Hindlimb muscle (tissue), 1 donor: ENCODE results near the gene MLPH. TPM values are rescaled to one million over a fixed set of nuclear protein-coding genes. Genes with fewer than 3 reads are reported as not detected.

Source experiments
- DNase-seq: peaks from one replicate; pipeline ENCODE4 v3.0.0-alpha.2; 2013
- polyA plus RNA-seq: library from polyadenylated mRNA; unstranded; fragments of 120-200 nt; gene quantifications from one replicate; pipeline ENCODE4 v1.2.1, GENCODE V29; 2013; ENCODE audit not compliant: insufficient read length

MLPH gene
- polyA plus RNA-seq, 1 donor = 0.85 TPM

DNA sequence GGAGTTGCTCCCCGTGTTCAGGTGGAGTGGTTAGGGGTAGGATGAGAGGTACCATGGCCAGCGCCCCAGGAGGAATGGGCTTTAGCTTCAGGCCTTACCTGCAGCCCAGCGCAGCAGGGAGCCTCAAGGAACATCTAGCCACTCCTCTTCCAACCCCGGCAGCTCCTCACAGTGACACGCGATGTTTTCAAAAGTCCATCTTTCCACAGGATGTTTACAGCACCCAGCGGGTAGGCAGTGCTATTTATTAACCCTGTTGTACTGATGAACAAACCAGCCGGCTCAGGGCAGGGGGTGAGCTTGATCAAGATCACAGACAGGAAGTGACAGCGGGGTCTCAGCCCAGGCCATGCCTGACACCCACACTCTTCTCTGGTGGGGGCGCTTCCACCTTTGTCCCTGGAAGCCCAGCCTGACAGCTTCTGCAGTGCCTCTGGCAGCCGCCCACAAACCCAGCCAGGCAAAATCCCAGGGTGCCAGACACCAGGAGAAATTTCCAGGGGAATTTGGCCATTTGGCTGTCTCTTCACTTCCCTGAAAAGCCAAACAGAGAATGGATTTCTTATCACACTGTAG lies 60.9 kb downstream of the MLPH start:
- DNase-seq = no peak

DNA sequence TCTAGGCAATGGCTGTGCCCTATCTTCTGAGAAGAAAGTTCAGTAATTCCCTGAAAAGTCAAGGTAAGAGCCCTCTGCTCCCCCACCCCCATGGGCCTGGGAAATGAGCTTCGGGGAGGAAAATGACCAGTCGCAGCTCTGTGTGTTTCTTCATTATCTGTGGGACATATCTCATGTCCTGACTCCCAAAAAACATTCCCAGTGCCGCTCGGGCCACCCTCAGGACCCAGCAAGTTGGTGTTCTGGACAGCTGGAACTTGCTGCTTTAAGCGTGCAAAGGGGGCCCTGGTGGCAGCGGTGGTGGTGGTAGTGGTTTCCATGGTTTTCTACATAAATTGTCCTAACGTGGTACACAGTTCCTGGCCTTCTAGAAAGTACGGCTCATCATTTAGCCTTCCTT lies 62.2 kb downstream of the MLPH start:
- no peak for DNase-seq

DNA sequence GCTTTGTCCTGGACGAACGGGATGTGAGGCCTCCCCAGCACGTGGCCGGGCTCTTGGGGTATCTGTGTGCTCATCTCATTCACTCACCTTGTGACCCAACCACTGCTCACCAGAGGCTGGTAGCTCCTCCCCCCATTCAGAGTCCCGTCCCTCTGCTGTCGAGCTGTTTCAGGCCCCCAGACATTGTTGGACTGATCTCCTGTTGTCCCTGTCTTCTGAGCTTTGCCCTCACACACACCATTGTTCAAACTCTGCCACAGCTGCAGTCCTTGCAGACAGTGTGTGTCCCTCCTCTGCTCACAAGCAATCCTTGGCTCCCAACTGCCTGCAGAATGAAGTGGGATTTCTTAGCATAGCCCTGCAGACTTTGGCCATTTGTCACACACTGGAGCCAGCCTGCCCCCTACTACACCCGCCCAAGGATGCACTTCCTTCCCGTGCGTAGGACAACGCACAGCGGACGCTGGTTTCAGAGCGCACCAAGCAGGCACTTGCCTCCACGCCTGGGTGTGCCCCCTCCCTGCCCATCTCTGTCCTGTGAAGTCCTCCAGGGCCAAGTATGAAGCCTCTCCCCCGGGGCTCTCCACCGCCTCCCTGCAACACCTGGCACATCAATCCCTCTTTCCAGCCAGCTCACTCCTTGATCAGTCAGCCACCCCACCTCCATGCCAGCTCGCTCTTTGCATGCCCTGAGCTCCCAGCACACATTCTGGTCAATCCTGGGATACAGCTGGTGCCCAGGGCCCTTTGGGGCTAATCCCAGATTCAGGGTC lies 62.8 kb downstream of the MLPH start:
- DNase-seq = no peak

DNA sequence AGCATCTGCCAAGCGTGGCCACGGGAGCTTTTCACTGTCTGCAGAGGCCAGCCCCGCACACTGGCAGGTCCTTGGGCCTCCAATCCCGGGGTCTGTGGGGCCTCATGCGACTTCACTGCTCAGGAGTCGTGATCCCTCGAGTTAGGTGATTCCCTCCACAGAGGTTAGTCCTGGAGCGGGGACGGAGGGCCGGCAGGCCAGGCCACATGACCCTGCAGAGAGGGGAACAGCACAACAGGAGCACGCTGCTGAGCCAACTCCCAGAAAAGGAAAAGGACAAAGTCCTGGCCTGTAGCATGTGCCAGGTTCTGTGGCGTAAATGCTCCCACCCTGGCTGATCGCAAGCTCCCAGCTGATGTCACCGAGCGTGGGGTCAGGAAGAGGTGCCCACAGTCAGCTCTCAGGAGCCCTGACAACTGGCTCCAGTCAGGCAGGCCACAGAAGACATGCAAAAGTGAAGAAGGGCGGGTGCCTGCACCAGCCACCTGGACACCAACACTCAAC lies 64.1 kb downstream of the MLPH start:
- no peak for DNase-seq

DNA sequence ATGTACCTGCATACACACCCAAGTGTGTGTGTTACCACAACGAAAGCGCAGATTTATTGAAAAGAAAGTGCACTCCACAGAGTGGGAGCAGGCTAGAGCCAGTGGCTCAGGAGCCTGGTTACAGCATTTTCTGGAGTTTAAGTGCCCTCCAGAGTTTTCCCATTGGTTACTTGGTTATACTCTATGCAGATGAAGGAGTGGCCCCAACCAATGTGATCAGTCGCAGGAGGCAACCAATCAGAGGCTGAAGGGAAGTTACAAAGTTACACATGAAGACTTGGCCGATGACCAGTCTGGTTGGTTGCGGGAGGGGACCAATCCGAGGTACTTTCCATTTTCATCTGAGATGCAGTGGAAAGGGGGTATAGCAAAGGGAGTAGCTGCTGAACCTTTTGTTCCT lies 65.9 kb downstream of the MLPH start:
- DNase-seq = no peak

DNA sequence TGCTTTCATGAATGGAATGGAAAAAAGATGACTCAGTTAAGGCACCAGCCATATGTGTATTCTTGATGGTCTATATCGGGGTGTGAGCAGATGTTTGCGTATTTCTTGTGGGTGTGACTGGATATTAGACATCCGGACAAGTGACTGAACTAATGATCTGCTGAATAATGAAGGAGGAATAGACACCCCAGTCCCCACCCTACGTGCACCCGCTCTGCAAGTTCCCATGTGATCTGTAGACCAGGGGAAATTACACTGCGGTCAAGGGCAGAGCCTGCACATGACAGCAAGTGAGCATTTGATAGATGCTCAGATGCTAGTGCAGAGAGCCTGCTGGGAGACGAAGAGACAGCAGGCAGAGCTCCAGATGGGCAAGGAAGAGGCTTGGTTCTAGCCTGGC lies 66.9 kb downstream of the MLPH start:
- no peak for DNase-seq

DNA sequence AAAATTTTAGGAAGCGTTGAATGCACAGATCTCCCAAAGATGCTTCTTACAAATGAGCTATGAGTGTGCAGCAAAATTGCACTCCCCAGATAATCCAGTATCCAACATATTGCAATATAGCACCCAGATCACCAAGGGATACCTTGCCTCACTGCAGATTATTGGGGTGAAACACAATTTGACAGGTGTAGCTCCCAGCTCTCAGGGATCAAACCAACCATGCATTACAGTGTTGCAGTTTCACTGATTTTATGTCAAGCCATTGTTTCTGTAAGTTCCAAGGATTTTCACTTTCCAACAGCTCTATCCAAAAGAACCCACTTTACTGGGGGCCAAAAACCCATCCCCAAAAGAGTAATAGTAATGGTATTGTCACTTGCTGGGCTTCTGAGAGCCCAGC lies 68.5 kb downstream of the MLPH start:
- DNase-seq = no peak

DNA sequence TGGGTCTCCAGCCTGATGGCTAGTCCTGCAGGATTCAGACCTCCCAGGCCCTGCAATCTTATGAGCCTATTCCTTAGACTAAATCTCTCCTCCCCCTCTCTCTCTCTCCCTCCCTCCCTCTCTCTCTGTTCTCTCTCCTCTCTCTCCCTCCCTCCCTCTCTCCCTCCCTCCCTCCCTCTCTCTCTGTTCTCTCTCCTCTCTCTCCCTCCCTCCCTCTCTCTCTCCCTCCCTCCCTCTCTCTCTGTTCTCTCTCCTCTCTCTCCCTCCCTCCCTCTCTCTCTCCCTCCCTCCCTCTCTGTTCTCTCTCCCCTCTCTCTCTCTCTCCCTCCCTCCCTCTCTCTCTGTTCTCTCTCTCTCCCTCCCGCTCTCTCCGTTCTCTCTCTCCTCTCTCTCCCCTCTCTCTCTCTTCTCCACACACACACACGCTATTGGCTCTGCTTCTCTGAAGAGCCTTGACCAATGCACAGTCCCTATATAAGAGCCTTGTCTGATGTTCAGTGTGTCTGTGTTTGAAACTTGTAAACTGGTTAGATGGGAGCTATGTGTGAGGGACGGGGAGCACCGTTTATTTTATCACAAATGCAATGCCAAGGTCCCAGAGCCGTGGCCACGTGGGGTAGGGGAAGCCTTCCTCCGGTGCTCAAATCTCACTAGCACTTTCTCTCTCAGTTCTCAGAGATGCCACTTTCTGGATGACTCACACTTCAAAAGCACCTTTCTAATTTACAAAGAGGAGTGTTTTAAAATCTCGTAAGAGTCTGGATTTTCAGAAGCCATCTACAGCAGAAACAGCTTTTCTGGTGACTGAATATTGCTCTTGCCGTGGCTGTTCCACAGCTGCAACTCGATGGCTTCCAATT lies 70.0 kb downstream of the MLPH start:
- no peak for DNase-seq

DNA sequence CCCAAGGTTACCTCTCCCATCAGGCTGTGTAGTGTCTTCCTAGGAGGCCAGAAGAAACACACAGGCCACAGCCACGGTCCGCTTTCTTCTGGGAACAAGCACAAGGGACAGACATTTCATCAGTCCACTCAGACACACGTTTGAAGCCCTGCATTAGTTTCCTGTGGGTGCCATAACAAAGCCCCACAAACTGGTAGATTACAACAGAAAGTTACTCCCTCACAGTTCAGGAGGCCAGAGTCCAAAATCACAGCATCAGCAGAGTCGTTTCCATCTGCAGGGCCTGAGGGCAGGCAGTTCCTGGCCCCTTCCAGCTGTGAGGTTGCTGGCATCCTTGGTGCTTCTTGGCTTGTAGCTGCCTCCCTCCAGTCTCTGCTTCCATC lies 70.6 kb downstream of the MLPH start:
- no peak for DNase-seq

DNA sequence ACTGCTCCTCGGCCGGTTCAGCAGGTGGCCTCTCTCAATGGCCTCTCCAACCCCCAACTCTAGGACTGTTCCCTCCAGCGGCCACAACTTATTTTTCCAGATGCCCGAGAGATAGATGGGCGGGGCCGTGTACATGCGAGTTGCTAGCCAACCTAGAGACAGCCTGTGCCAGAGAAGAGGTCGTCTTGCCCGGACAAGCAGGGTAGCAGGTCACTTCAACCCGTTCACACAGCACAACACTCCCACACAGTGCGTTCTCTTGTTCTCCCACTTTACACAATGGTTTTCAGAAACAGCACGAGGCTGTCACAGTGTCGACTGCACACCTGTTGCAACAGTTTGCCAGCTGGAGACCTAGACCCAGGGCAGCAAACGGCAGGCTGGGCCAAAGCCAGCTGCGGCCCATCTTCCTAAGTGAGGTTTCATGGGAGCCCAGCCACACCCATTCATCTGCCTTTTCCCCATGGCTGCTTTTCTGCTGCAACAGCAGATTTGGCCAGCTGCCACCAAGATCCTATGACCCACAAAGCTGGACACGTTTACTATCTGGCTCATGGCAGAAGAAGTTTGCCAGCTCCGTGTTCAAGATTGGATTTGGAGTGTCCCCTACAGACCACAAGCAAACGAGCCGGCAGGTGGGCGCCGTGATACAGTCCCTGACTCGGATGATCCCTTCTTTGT lies 72.0 kb downstream of the MLPH start:
- peak; percentile 48 for DNase-seq

DNA sequence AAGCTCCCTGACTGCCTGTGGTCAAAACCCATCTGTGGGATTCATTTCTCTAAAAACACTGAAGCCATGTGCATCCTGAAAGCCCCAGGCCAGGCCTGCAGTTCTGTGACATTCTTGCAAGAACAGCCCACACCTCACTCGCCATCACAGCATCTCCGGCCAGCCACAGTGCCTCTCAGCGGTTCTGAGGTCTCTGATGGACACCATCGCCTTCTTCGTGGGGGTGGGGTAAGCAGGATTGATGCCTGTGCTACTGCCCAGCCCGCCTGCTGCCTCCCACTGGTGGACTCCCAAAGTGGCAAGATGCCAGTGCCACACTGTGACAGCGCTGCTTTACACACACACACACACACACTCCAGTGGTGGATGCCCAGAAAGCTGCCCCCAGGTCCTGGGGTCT lies 74.2 kb downstream of the MLPH start:
- no peak for DNase-seq

DNA sequence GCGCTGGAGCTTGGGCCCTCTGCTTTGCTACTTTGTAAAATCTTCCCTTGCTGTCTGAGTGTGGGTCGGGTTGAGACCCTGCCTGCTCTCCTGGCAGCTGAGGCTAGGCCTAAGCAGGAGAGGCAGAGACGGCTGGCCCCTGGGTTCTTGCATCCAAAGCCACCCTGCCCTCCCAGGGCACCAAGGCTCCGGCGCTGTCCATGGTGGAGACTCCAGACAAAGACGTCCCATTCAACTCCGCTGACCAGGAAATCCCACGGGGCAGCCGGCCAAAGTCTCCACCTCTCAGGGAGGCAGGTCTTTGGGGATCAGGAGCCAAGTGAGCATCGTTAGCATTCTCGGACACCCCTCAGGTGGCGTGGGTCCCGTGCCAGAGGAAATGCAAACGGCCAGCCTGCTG lies 76.8 kb downstream of the MLPH start:
- no peak for DNase-seq

DNA sequence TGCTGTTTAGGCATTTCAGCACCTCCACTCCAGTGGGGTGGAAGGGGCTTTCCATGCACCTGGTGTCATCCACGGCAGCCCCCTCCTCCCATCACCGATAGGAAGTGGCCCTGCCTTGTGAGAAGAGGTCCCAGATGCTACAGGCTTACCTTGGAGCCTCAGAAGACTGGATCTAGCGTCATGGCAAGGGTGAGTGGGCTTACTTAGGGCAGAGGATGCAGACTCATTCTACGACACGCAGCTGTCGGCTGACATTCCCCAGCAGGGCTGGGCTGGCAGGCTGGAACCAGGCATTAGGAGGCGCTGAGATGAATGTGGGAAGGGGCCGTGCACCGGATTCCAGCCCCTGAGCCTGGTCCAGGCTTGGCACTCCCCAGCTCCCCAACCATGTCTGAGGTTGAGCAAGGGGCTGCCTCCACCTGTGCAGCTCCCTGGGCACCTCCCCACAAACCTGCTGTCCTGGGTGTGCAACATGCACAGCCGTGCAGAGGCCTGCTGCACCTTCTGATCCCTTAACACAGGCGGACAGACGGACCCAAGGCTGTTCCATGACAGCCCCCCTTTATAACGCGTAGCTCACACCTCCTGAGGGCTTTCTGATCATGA lies 77.6 kb downstream of the MLPH start:
- DNase-seq = no peak

DNA sequence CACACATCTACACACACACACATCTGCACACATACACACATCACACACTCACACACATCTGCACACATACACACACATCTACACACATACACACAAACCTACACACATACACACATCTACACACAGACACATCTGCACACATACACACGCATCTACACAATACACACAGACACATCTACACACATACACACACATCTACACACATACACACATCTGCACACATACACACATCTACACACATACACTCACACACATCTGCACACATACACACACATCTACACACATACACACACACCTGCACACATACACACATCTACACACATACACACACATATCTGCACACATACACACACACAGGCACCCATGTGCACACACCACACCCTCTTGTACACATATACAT lies 78.9 kb downstream of the MLPH start:
- DNase-seq = no peak

DNA sequence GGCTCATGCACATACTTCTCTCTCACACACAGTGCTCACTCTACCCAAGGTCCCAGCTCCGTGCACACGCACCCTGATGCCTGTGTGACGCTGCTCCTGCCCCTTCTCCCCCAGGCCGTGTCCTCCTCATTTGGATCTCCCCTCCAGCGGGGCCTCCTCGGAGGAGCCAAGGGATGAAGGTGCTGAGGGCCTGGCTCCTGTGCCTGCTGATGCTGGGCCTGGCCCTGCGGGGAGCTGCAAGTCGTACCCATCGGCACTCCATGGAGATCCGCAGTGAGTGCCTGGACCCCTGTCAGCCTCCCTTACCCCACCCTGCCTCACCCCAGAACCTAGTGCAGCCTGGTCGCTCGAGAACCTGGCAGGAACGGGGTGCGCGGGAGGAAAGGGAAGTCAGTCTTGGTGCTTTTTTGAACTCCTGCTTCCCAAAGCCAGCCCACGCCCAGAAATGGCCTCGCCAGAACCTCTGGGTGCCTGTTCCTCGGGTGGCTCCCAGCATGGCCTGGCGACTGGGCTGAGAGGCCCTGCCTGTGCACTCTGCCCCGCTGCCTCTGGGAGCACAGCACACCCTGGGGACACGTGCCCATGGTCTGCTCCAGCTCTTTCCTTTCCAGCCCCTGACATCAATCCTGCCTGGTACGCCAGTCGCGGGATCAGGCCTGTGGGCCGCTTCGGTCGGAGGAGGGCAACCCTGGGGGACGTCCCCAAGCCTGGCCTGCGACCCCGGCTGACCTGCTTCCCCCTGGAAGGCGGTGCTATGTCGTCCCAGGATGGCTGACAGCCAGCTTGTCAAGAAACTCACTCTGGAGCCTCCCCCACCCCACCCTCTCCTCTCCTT lies 79.6 kb downstream of the MLPH start, which contains the start of gene PRLH:
PRLH (plus strand) TSS at position 174 of the 835 bp plus-strand sequence; CDS start at position 174, 0 bp downstream.
- DNase-seq = no peak

DNA sequence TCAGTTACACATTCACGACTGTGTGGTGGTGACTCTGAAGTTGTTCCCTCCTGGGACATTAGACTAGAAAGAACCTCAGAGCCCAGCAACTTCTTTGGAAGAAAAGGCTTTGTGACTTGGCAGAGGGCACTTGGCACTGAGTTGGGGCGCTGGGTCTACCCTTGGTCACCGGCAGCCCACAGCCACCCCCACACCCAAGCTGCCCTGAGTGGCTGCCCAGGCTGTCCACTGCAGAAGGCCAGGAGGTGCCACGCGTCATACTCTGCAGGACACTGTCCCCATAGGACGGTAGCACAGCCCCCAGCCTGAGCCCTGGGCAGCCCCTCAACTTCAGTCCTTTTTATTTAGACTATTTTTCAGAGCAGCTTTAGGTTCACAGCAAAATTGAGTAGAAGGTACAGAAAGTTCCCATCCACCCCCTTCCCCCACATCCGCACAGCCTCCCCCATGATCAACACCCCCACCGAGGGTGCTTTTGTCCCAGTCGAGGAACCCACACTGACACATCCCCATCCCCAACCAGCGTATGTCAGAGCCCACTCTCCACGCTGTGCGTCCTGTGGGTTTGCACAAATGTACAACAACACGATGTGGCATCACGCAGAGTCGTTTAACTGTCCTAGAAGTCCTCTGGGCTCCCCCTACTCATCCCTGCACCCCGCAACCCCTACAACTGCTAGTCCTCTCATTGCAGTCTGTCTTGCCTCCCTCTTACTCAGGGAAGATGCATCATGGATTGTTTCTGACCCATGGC lies 80.4 kb downstream of the MLPH start:
- DNase-seq = no peak

DNA sequence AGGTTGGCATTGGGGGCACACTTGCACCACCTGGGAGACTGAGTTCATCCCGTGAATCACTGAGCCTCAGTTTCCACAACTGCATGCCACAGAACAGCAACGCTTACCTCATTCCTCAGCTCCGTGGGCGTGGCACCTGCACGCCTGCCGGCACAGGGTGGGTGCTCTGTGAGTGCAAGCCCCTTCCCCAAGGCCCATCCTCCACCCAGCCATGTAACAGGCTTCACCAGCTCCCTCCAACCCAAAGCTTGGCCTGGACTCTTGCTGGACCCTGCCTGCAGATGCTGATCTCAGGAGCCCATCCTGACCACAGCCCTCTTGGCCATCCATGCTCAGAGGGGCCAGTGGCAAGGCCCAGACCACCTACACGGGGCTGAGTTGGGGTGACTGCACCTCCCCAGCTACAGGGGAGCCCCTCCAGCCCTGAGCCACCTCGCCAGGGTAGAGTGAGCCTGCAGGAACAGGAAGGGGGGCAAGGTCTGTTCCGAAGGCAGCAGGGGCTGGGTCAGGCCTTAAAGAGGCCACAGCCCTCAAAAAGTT lies 81.1 kb downstream of the MLPH start:
- DNase-seq = no peak

DNA sequence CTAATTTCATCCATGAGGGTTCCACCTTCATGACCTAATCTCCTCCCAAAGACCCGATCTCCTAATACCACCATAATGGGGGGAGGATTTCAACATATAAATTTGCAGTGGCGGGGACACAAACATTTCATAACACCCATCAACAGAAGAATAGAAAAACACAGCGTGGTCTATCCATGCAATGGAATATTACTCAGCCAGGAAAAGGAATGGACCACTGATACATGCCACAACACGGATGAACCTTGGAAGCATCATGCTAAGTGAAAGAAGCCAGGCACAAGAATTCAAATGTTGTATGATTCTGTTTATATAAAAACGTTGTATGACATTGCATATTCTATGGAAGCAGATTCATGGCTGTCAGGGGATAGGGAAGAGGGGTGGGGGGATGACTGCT lies 82.0 kb downstream of the MLPH start:
- DNase-seq = no peak

DNA sequence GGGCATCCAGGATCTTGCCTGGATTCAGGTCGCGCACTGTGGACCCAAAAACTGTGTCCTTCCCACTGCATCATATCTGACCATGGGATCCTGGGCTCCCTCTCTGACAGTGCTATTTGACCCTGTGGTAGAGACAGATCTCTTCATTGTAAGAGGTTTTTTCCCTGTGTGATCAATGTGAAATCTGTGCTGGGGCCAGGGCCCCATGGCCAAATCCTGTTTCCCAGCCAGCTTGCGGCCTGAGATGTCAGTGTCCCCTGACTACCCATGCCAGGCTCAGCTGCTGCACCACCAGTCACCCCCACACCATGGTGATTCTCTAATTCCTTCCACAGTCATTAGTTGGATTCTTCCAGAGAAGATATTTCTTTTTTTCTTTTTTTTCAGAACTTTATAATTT lies 82.8 kb downstream of the MLPH start:
- no peak for DNase-seq

DNA sequence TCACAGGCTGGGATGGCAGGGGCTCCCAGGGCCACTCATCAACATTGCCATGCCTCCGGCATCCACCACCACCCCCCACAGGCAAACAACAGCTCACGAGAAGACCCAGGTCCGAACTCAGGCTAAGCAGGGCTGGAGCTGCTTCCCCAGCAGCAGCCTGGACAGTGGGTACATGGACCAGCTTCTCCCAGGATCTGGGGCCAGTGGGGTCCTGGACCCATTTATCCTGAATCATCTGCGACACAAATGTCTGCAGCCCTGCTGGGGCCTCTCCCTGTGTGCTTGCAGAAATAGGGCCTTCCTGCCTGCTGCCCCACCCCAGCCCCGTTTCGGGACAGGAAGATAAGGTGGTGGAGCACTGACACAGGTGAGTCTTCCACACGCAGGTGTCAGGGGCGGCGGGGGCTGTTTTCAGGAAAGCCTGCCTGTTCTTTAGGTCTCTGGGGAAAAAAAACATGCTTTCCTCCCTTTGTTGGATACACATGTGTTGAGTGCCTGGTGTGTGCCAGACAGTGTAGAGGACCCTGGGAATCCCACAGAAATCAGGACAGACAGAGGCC lies 83.8 kb downstream of the MLPH start:
- no peak for DNase-seq
